Stimulated activated CD4-positive, alpha-beta T cell treated with anti-CD3 and anti-CD28 coated beads, Interleukin-4, amount 100 ng/mL, for 24 hours (primary cell): ENCODE data around the gene STK35.

ENCODE experiments used
- DNase-seq: peaks from one replicate; pipeline ENCODE4 v3.0.0-alpha.2; 2020

Gene STK35

DNA sequence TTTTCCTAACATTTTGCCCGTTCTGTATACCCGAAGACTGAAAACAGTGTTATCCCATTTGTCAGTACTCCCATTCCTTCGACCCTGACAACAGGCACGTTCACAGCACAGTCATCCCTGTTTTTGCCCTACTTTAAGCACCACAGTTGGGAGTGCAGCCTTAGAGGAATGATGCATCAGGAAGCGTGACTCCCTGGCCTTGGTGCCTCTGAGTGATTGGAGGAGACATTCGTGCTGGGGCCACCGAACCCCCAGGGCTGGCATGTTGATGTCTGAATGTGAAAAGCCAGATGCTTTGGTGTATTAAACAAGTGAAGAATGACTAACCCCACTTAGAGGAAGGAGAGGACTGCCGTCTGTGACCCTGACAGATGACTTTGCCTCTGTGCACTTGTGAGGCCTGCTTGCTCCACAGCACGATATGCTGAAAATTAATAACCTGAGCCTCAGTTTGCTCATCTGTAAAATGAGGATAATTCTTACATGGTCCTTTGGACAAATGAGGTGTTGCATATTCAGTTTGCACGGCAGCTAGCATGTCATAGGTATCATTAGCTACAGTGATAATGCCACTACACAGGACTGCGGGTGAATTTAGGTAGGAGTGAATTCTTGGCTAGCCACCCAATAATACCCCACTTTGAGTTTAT is 36.0 kb downstream of the STK35 start:
- DNase-seq, result no peak

DNA sequence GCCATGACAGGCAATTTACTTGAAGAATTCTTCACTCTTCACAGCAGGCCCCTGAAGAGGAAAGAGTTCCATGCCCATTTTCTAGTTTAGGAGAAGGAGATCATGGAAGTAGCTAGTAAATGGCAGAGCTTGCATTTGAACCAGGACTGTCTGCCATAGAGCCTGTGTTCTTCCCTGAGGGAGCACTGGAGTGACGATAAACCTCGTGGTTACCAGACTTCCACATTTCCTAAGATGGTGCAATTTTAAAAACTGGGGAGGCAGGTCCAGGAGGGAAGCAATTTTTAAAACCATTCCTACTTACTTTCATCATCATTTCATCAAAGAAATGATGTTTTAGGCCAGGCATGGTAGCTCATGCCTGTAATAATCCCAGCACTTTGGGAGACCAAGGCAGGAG is 36.8 kb downstream of the STK35 start:
- no peak for DNase-seq

DNA sequence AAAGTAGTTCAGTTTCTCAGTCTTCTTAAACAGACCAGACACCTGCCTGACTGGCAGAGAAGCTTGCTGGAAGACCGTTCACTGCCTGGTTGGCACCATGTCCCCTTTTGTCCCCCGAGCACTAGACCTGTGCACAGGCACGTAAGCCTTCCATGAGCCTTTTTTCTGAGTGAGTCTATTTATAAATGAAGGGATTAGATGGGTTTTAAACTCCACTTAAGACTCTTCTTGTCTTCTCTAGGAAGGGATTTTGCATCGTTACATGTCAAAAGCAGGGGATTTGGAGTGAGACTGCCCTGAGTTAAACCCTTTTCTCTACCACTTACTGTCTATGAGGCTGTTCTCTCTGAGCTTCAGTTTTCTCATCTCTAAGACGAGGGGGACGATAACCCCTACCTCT is 37.6 kb downstream of the STK35 start:
- no peak for DNase-seq

DNA sequence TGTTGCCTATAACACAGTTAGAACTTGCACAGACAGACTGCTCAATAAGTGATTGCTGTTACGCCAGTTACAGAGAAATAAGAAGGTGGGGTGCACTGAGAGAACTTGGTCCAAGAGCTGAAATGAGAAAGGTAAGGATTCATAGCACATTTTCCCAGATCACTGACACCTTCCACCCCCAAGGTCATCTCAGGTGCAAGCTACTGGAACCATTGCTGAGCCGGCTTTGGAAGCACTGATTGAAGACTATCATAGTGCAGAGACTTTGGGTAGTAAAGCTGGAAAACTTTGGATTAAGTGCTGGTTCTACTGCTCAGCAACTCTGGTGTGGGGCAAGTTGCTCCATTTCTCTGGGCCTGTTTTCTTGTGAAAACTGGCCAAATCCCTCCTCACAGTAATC is 38.1 kb downstream of the STK35 start:
- DNase-seq, result no peak

DNA sequence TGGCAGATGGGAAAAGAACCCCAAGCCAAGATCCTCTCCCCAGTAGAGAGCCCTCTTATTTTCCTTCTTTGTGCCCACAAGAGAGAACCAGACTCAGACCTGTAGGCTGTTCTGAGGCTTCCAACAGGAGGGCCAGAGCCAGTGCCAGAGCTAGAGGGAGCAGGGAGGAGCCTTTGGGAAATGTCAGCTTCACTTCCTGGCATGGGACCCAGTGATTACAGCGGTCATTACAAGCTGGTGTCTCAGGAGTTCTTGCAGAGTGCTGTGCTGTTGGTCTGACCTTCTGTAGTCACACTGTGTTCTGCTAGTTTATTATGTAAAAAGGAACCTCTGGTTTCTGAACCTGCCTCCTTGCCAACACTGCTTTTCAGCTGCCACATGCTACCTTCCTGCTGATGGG is 38.9 kb downstream of the STK35 start:
- no peak for DNase-seq

DNA sequence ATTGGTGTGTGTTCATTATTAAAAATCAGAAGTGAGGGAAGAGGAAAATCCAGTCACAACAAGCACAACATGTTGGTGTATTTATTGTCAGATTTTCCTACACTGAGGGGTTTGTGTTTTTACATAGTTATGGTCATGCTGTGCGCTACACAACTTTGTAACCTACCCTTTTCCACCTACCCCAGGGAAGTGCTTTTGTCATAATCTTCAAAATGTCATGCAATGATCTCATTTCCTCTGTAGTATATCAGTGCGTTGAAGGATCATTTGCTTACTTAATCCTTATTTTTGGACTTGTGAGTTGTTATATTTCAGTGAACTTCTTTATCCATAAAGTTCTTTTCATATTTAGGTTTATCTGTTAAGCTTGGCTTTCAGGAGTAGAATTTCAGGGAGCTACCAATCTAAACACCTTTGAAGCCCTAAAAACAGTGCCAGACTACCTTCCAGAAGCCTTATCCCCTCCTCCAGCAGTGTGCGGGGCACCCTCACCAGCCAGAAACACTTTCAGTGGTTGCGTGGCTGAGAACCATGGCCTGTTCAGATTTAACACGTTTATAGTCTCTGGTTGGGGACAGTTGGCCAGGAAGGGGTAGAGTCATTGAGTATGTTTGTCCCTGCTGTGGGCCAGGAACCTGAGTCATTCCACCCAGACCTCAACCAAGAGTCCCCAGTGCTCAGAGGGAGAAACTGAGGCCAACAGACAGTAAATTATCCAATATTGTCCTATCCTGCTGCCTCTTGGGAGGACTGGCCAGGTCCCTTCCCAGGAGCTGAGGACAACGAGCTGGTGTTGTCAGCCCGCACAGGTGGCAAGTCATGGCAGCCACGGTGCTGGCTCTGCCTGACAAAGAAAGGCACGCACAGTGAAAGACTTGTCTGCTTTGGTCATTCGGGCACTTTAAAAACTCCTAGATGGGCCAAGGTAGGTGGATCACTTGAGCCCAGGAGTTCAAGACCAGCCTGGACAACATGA is 40.3 kb downstream of the STK35 start:
- DNase-seq, result no peak

DNA sequence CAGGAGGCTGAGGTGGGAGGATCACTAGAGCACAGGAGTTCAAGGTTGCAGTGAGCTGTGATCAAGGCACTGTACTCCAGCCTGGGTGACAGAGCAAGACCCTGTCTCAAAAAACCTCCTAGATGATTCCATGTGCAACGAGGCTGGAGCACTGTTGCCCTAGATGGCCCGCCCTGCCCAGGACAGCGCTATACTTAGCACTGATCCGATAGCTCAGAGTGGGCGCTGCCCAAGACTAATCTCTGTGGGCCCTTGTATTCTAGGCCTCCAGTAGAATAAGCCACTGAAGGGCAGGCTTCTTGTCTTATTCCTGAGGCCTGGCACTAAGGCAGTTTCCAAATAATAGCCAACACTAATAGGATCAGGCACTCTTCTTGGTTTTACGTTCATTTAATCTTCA is 41.0 kb downstream of the STK35 start:
- DNase-seq, result no peak

DNA sequence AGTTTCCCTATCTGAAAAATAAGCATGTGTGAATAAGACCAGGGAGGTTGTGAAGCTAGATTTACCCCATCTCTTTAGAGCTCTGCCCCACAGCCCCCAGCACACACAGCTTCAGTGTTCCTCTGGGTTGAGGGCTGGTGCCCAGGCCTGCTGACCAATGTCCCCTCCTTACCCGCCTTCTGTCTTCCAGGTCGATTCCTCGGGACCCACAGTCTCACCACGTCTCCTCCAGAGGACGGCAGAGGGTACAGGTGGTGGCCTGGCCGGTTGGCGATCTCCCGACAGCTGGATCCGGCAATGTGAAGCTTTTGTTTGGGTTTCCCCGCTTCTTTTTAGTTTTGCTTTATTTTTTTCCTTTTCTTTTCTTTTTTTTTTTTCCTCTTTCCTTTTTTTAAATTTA is 42.0 kb downstream of the STK35 start:
- no peak for DNase-seq

DNA sequence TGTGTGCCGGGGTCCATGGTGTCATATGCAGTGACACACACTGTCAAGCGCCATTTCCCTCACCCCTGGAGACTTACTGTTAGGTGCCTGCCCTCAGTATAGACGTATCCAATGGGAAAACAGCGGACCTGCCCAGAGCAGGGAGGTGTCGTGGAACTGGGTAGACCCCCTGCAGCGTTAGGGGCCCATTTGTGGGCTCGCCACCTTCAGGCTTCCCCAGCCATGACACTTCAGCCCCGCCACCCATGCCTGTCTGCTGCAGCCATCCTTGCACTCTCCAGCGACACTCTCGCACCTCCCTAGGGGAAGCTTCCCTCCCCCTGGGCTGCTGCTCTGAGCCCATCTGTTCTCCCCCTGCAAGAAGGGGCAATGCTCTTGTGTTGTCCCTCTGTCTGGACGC is 43.2 kb downstream of the STK35 start:
- no peak for DNase-seq

DNA sequence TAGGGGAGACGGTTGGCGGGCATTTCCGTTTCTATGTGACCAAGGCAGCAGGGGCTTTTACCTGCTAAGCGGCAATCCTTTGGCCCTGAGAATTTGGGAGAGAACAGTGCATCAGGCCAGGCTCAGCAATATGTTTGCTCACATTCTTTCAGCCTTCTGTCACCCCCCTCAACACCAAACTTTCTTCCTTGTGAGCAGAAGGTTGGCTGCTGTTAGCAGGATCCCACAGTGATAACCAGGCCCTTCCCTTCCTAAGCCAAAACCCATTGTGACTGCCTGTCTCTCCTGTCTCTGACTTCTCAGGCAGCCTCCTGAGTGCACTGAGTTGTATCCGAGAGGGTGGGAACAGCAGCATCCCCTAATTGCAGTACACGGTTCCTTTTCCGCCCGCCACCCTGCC is 43.7 kb downstream of the STK35 start:
- no peak for DNase-seq

DNA sequence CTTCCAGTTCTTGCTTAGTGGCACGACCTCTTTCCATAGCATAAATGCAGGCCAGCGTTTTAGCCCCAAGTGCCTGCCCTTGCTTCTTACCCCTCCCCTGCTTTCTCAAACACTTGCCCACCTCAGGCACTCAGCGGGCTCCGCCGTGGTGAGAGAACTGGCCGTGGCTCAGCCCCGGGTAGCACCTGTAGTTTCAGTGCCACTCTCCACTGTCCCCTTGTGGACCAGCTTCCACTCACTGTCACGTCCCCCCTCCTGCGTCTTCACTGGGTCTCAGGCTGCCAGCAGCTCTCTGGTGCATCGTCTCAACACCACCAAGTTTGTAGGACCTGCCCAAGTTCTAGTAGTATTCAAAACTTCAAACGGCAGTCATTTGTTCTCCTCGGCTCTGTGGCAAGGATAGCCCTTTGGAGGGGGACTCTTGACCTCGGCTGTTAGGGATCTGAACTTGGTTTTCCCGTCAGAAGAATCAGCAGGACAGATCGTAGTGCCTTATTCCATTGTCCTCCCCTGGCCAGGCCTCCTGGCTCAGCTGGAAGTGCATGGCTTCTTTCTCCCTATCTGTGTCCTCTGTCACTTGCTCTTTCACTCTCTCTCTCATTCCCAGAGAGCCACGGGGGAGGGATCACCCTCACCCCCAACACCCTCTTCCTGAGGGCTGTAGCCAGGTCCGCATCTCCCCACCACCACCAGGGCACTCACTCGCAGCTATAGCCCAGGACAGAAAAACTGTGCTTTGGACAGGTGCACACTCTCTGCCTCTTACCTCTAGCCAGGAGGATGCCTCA is 44.6 kb downstream of the STK35 start:
- DNase-seq, result no peak

DNA sequence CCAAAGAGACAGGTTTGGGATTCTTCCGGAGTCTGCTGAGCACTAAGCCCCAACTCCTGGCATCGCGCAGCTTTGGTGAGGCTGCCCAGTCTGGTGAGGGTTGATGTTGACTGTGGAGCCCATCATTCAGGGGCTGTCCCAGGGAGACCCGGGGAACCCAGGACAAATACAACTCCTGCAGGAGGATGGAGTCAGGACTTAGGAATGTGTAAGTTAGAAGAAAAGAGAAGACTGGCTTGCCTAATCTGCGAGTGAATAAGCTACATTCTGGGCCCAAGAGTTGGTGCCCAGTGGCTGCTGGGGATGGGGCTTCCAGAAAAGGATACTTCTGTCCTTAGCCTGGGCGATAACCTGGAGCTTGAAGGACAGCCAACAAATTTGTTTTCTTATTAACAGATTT is 47.9 kb downstream of the STK35 start:
- DNase-seq, result no peak

DNA sequence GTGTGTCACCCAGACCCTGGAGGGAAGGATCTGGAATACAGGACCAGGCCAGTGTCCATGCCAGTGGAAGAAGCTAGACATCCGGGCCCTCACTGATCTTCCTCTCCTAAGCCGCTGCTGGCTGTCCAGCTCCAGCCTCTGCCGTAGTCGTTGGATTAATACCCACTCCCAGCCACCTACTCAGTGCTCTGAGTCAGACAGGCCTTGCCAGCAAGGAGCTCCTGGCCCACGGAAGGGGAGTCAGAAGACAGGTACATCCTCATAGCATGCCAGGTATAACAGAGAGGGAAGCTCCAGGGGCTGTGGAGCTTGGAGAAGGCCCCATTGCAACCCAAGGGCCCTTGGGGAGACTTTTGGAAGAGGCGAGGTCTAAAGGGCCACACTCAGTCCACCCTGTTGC is 49.0 kb downstream of the STK35 start:
- no peak for DNase-seq

DNA sequence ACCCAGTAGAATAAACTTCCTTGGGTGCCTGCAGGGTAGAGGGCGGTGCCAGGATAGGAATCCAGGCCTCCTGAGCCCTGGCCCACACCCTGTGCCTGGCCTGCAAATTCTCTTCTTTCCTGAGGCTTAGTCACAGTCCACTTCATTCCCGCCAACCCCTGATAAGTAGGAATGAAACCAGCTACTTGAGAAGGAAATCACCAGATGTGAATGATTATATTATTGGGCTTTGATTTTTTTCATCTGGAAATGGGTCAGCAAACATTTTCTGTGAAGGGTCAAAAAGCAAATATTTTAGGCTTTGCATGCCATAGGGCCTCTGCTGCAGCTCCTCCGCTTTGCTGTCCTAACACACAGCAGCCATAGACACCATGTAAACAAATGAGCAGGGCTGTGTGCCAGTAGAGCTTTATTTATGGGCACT is 50.2 kb downstream of the STK35 start:
- no peak for DNase-seq

DNA sequence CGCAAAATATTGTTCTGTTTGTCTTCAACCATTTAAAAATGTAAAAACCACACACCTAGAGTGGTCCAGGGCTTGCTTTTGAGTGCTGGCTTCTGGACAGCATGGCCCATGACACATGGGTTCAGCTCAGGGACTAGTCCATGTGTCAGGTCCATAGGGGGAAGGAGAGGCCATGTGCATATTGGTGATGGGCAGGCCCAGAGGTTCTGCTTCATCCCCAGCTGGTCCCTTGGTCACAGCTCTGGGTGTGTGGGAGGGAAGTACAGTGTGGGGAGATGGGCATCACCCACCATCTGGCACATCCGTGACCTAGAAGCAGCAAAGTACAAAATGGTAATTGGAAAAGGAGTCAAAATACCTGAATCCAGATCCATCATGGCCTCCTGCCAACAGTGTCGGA is 50.7 kb downstream of the STK35 start:
- DNase-seq, result no peak

DNA sequence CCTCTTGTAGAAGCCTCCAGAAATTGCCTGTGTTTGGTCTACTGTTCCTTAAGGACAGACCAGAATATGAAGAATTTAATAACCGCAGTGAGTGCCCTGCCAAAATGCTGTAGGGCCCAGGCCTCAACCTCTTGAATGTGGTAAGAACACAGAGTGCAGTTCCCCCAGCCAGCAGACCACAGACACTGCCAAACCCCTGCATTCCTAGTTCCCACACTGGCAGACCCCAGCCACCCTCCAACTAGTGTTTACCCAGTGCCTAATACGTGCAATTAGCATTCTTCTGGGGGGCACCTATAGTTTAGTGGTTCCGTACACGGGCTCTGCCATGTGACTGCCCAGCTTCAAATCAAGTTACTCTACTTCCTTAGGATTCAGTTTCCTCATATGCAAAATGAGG is 51.7 kb downstream of the STK35 start:
- no peak for DNase-seq

DNA sequence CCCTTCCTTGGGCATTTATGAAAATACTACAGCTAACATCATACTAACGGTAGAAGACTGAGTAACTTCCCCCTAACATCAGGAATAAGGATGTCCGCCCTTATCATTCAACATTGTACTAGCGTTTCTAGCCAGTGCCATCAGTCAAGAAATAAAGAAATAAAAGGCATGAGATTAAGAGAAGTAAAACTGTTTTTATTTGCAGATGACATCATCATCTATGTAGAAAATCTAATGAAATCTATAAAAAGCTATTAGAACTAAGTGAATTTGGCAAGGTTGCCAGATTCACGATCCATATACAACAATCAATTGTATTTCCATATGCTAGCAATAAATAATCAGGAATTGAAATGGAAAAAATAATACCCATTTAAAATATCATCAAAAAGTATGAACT is 54.6 kb downstream of the STK35 start:
- no peak for DNase-seq

DNA sequence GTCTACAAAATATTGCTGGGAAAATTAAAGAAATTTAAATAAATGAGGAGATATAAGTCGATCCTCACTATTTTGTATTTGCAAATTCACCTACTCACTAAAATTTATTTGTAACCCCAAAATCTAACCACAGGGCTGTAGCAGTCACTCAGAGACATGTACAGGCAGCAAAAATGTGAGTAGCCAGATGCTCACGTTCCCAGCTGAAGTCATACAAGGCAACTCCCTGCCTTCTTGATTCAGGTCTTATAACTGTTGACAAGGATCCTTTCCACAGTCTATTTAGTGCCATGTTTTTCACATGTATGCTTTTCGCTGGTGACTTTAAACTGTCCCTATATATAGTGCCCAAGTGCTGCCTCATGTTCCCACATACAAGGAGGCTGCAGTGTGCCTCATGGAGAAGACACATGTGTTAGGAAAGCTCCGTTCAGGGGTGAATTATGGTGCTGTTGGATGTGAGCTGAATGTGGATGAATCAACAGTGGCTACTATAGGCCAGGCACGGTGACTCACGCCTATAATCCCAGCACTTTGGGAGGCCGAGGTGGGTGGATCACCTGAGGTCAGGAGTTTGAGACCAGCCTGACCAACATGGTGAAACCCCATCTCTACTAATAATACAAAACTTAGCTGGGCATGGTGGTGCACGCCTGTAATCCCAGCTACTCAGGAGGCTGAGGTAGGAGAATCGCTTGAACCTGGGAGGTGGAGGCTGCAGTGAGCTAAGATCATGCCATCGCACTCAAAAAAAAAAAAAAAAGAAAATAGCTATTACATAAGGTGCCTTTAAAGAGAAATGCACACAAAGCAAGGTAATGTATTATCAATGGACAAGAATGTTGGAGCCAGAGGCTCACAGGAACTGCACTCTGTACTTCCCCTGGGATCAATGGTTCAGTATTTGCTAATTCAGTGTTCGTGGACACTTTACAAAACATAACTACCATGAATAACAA is 55.3 kb downstream of the STK35 start:
- no peak for DNase-seq

DNA sequence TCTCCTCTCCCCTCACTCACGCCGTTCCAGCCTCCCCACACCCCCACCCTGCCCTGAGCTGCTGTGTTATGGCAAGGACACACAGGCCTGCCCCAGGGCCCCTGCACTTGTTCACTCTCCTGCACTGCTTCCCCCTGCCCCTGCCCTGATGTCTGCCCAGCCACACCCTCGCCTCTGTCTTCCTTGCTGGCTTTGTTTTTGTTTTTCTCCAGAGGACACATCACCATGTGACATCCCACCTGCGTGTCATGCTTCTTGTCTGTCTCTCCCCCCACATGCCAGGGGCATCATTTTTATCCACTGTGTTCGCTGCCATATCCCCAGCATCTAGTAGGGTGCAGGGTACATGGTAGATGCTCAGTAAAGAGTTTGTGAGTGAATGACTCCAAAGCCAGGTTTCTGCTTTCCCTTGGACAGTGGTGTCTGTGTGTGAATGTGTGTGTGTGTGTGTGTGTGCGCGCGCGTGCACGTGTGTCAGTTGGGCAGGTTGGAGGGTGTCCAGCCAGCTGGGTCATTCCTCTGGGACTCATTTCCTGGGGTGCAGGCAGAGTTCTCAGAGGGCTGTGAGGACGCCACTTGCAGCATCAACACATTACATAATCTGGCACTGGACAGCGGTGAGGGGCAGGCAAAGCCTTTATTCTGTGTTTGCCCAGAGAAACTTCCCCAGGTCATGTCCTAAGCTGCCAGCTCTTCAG is 60.6 kb downstream of the STK35 start:
- DNase-seq, result no peak

DNA sequence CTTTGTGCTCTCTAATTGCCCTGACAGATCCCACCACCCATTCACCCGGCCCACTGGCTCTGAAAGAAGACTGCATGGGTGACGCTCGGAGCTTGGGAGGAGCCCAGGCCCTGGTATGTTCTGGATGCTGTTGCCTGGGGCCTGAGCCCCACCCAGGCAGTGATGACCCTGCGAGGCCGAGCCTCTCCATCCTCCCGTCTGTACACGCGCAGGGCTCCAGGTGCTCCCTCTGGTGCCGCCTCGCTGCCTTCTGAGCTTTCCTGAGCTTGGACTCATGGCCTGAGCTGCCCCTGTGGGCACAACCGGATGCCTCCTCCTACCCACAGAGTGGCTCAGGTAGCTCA is 61.2 kb downstream of the STK35 start:
- DNase-seq, result no peak

DNA sequence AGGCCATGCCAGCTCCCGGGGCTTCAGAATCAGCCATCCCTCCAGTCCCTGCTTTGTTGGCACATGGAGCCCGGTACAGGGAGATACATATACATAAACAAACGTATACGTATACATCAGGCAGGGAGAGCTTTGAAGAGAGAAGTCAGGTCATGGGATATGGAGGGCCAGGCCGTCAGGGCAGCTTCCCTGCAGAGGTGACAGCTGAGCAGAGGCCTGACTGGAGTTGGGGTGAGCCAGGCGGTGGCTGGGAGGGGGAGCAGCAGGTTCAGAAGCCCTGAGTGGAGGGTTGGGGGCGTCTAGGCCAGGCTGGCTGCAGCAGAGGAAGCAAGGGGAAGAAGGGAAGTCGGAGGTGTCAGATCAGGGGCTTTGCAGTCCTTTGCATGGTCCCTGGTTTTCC is 61.7 kb downstream of the STK35 start:
- no peak for DNase-seq

DNA sequence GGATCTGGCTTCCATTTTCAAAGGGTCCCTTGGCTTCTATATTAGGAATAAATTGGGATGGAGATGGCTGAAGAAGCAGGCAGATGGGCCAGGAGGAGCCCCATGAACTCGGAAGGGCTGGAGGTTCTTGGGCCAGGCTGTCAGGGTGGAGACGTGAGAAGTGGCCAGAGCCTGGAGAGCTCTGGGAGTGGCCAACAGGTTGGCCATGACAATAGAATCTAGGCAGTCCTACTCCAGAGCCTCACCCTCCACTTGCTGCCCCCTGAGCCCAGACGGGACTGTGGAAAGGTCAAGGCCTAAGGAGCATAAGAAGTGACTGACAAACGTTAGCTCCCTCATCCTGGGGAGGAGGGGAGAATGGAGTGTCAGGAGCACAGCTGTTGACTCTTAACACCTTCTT is 62.1 kb downstream of the STK35 start:
- DNase-seq, result no peak
